ENCODE measurements around the gene MED12. TPM values are rescaled to one million over a fixed set of nuclear protein-coding genes. Genes with fewer than 3 reads are reported as not detected.

Gene MED12
- total RNA-seq, 1 donor from 2014 or later = 27.0 TPM

- Histone ChIP-seq H3K27ac (no peak within 1 kb of the TSS), H3K4me2 (no peak within 1 kb of the TSS), H4K20me1 (ENCODE audit: low read depth) (no peaks in the 10 kb centered on the region), H3K9ac (no peak within 1 kb of the TSS), H3K4me3 (no peak within 1 kb of the TSS), H3K27me3 (no peaks in the 10 kb centered on the region), H3F3A (ENCODE audit: low read depth) (no peaks in the 10 kb centered on the region), H3K36me3 (no peaks in the 10 kb centered on the region), H2AFZ (replicated peaks) (no peak within 1 kb of the TSS), H3K9me3 (ENCODE audit: low read depth) (no peaks in the 10 kb centered on the region), H3K4me1 (no peaks in the 10 kb centered on the region), H3K79me2 (ENCODE audit: low read depth) (no peaks in the 10 kb centered on the region)
- no peak for DNase-seq (ENCODE audit: low spot score)
- no peak within 1 kb of the TSS for H3K27ac Mint-ChIP-seq
- TF ChIP-seq EZH2 (IDR thresholded peaks at IDR 0.05) (no peak), EZH2phosphoT487 (IDR thresholded peaks at IDR 0.05) (no peak), CTCF (IDR thresholded peaks at IDR 0.05) (no peak)
- H3K27me3 Mint-ChIP-seq (ENCODE audit: insufficient read depth, low read depth) = peaks cover 3% of the 10 kb centered on the region
- peaks cover 8% of the 10 kb centered on the region for H3K4me1 Mint-ChIP-seq
- peaks cover 12% of the 10 kb centered on the region for H3K9me3 Mint-ChIP-seq
- H3K36me3 Mint-ChIP-seq = no peaks in the 10 kb centered on the region
- no peak within 1 kb of the TSS for H3K4me3 Mint-ChIP-seq
Measured at GRCh38 chrX:71111141-71111843, 7.1 kb upstream of the MED12 start, which contains the start of gene IL2RG. Gene IL2RG, minus strand, starts transcription at chrX:71111577. Its CDS starts 38 bp downstream, at chrX:71111539.

GRCh38 chrX:71111921-71112431 is 6.4 kb upstream of the MED12 start:
- H3K27me3 Mint-ChIP-seq (ENCODE audit: insufficient read depth, low read depth) = peaks cover 3% of the 10 kb centered on the region
- no peak overlapping the region for H3K27ac ChIP-seq
- H3K4me2 ChIP-seq = no peak overlapping the region
- H3K9me3 ChIP-seq (ENCODE audit: low read depth) = no peaks in the 10 kb centered on the region
- no peak overlapping the region for H3K9ac ChIP-seq
- no peak for DNase-seq (ENCODE audit: low spot score)
- H3K9me3 Mint-ChIP-seq = peaks cover 8% of the 10 kb centered on the region
- no peak overlapping the region for H3K4me3 ChIP-seq
- TF ChIP-seq EZH2 (IDR thresholded peaks at IDR 0.05) = no peak
- no peak for TF ChIP-seq CTCF (IDR thresholded peaks at IDR 0.05)
- no peak for TF ChIP-seq EZH2phosphoT487 (IDR thresholded peaks at IDR 0.05)
- no peak overlapping the region for H2AFZ ChIP-seq (replicated peaks)
- no peaks in the 10 kb centered on the region for H3K36me3 ChIP-seq
- H3K27ac Mint-ChIP-seq = no peak overlapping the region
- H4K20me1 ChIP-seq (ENCODE audit: low read depth) = no peaks in the 10 kb centered on the region
- peaks cover under 1% of the 10 kb centered on the region for H3K27me3 ChIP-seq
- no peaks in the 10 kb centered on the region for H3K79me2 ChIP-seq (ENCODE audit: low read depth)
- no peaks in the 10 kb centered on the region for H3K36me3 Mint-ChIP-seq
- no peaks in the 10 kb centered on the region for H3K4me1 ChIP-seq
- no peak overlapping the region for H3K4me3 Mint-ChIP-seq
- no peaks in the 10 kb centered on the region for H3F3A ChIP-seq (ENCODE audit: low read depth)
- H3K4me1 Mint-ChIP-seq = peaks cover 8% of the 10 kb centered on the region

GRCh38 chrX:71117358-71117757 is 1.0 kb upstream of the MED12 start:
- Histone ChIP-seq H3K36me3 (no peaks in the 10 kb centered on the region), H3K4me3 (no peak overlapping the region), H2AFZ (replicated peaks) (no peak overlapping the region), H3K9ac (no peak overlapping the region), H3K27ac (no peak overlapping the region), H4K20me1 (ENCODE audit: low read depth) (no peaks in the 10 kb centered on the region), H3F3A (ENCODE audit: low read depth) (no peaks in the 10 kb centered on the region), H3K27me3 (peaks cover 11% of the 10 kb centered on the region), H3K79me2 (ENCODE audit: low read depth) (peaks cover 15% of the 10 kb centered on the region), H3K9me3 (ENCODE audit: low read depth) (no peaks in the 10 kb centered on the region), H3K4me2 (no peak overlapping the region), H3K4me1 (no peaks in the 10 kb centered on the region)
- Mint-ChIP-seq H3K27ac (no peak overlapping the region), H3K27me3 (ENCODE audit: insufficient read depth, low read depth) (peaks cover 3% of the 10 kb centered on the region), H3K4me3 (no peak overlapping the region), H3K9me3 (peaks cover 5% of the 10 kb centered on the region), H3K36me3 (peaks cover 11% of the 10 kb centered on the region), H3K4me1 (no peaks in the 10 kb centered on the region)
- TF ChIP-seq CTCF (IDR thresholded peaks at IDR 0.05) = no peak
- TF ChIP-seq EZH2phosphoT487 (IDR thresholded peaks at IDR 0.05) = no peak
- no peak for TF ChIP-seq EZH2 (IDR thresholded peaks at IDR 0.05)
- DNase-seq (ENCODE audit: low spot score) = no peak
